Endometrial microvascular endothelial cells (primary cell): ENCODE data around the gene DNAH17. TPM values are rescaled to one million over a fixed set of nuclear protein-coding genes. Genes with fewer than 3 reads are reported as not detected.

Experiments used
- in situ Hi-C: cut with HindIII; loops from 2 replicates; pipeline ENCODE4 v1.10.0; 2017; ENCODE audit warnings: low sequenced_read_pairs, low pct_unique_long_range_greater_than_20kb; ENCODE audit errors: inconsistent ontology term
- total RNA-seq: library from RNA; depleted of rRNA; stranded (reverse); fragments of >200 nt; gene quantifications from one replicate; pipeline ENCODE4 v1.2.3, GENCODE V29; 2015; ENCODE audit errors: inconsistent ontology term

DNAH17 gene
- total RNA-seq, 1 donor from 2014 or later: not detected

DNA sequence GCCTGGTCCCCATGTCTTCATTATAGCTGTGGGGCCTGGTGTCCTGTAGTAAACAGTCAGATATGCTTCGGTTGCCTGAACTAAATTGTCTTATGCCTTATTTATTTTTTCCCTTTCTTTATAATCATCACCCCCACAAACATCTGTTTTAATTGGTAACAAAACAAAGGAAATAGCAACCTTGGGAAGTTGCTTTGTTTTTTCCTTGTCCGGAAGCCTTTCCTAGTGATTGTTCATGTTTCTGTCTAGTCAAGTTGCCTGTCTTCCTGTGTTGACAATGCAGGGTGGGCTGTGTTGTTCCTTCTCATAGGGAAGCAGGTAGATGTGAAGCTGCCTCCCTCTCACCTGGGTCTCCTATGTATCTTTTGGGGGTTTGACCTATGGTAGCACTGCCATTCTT, 182.0 kb downstream of the DNAH17 start:
- in situ Hi-C loops: no loop called here

DNA sequence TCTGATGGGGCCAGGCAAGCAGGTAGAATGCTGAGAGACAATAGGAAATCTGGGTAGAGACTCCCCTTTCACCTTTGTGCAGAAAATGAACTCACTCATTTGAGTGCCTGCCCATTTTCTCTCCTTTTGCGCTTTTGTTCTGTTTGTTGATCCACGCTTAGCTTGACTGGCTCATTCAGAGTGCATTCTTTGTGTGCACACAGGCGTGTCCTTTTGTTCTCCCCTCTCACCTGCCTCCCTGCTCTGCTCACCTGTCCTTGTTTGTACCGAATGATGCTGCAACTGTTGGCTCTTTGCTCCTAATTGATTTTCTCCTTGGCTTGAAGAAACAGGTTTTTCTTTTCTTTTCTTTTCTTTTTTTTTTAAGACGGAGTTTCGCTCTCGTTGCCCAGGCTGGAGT, 183.0 kb downstream of the DNAH17 start:
- in situ Hi-C loops: no loop called here

DNA sequence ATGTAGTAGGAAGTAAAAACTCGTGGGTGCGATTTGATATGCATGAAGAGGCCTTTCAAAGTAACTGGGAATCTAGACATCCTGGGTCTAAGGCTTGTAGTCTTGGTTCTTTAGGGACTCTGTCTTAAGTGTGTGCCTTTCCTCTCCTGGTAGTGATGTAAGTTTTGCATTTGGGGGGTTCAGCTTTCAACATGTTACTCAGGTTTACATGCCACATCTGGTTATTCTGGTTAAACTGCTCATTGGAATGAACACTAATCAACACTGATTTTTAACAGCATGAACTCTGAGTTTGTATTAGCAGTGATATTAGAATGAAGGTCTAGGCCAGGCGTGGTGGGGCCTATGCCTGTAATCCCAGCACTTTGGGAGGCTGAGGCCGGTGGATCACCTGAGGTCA, 183.6 kb downstream of the DNAH17 start:
- in situ Hi-C loops: no loop called here

GRCh38 chr17:78392295-78392694, 184.9 kb downstream of the DNAH17 start:
- in situ Hi-C loops: no loop called here

- in situ Hi-C loops: no loop called here
These were observed 185.4 kb downstream of the DNAH17 start for GRCh38 chr17:78391843-78392242.

DNA sequence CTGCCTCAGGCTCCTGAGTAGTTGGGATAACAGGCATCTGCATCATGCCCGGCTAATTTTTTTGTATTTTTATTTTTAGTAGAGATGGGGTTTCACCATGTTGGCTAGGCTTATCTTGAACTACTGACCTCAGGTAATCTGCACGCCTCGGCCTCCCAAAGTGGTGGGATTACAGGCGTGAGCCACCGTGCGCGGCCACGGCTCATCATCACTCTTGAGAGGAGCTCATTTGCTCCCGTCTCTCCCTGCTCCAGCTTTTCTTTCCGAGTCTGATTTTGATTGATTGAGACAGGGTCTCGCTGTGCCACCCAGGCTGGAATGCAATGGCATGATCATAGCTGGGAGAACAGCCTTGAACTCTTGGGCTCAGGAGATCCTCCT, 186.2 kb downstream of the DNAH17 start:
- in situ Hi-C loops: no loop called here

DNA sequence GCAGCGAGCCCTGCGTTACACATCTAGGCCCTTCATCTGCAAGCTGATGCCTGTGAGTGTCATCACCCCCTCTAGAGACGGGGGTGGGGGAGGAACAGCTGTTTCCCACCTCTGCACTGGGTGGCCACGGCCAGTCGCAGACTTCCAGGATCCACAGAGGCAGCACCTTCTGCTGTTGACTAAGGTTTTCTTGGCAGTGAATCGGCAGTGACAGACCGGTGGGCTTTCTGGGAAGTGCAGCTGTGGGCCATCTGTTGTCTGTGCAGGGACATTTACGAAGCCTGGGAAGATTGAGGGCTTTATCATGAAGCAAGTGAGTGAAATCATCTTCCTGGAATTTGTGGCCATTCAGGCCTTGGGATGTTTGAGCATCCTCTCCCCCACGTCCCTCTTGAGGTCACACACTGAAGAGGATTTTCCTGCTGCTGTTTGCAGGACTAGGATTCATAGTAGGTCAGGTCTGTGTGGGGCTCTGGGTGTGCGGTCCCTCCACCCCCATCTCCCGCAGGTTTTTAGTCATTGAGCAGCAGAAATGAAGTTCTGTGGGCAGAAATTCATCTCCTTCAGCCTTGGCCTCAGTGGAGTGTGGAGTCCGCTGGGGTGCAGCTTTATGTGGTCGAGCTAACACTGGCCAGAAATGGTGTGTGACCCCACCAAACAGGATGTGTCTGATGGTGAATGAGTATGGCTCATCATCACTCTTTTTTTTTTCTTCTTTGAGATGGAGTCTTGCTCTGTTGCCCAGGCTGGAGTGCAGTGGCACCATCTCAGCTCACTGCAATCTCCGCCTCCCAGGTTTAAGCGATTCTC, 186.8 kb downstream of the DNAH17 start:
- in situ Hi-C loops: no loop called here

GRCh38 chr17:78387977-78388941, 188.9 kb downstream of the DNAH17 start:
- in situ Hi-C loops: no loop called here

DNA sequence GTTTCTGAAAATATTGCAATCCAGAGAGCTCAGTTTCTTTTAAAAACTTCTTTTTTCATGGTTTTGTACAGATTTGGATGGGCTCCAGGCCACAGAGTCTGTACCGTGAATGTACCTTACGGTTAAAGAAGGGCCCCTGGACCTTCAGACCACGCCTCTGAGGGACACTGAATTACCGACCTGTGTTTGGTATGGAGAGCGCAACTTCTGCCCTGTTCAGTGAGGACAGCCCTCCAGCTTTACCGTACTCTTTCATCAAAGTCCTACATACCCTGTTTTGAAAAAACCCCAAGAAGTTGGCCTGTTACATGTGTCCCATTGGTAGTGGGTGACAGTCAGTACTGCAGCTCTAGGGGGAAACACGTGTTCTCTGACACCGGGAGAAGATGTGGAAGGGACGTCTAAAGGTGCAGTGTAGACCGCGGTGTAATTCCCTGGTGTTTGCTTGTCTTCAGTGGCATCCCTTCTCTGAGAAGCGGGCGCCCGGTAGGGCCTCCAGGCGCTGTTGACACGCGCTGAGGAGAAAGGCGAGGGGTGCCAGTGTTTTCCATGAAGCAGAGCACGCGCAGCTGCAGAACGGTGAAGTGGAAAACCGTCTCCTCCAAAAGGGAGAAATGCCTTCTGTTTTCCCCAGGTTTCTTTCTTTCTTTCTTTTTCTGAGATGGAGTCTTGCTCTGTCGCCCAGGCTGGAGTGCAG, 192.6 kb downstream of the DNAH17 start:
- in situ Hi-C loops: no loop called here

DNA sequence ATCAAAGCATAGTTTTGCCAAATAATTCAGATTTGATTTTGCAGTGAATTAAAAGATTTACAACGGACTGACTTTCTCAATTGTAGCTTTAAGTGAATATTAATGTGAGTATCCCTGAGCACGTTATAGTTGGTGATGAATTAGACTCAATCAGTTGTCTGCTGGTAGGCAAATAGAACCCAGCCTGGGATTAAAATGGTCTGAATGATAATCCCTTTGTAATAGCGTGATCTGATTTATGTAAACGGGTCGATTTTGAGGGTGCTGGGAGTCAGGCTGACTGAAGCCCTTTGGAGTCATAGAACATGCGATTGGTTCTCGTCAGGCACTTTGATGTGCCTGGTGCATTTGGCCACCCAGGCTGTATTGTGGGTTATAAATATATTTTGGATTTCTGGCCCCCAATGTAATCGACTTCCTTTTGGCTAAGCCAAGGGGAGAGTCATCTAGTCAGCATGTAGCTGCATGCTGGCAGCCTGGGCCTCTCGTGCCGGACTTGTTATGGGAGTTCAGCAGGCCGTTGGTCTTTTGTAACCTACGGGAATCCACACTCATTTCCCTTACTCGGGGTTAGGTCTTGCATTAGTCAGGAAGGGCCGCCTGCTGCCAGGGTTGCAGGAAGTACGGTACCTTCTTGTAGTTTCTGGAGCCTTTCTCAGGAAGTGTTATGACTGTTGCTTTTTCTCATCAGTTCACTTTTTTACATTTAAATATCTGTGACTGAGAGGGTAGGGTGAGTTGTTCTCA, 193.3 kb downstream of the DNAH17 start:
- in situ Hi-C loops: no loop called here

- in situ Hi-C loops: no loop called here
These were observed 195.5 kb downstream of the DNAH17 start for GRCh38 chr17:78381601-78382232.

GRCh38 chr17:78380370-78380769, 196.8 kb downstream of the DNAH17 start:
- in situ Hi-C loops: no loop called here

- in situ Hi-C loops: no loop called here
These were observed 198.1 kb downstream of the DNAH17 start for GRCh38 chr17:78379131-78379491.

DNA sequence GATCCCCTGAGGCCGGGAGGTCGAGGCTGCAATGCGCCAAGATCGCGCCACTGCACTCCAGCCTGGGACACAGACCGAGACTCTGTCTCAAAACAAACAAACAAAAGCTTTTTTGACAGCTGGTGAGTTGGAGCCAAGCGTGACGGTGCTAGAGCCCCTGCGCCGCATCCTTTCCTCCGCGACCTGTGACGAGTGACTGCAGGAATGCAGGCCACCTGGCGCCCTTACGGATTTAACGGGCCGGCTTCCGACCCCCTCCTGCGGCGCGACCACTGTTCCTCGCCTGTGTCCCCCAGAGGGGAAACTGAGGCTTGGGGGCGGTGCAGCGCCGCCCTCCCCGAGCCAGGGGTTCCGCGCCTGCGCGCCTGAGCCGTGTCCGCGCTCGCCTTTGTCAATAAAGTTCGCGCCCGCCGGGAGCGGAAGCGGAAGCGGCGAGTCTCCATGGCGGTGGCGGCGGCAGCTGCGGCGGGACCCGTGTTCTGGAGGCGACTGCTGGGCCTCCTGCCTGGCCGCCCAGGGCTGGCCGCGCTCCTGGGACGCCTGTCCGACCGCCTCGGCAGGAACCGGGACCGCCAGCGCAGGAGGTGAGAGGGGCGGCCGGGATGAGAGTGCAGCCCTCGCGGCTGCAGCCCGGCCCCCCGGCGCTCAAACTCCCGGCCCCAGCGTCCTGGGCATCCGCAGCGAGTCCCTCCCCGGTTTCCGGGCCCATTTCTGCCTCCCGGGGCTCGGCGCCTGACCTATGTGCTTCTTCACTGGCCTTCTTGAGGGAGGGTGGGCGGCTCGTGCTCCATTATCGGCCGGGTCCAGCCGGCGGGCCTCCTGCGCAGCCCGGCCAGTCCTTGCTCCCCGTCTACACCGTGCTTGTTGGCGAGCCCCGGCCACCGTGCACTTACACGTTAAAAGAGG, 198.7 kb downstream of the DNAH17 start, which contains the start of gene PGS1:
Gene PGS1 (plus strand): TSS at position 425 of the 906 bp plus-strand sequence. CDS start 17 bp downstream, at position 442.
- in situ Hi-C loops: no loop called here

GRCh38 chr17:78377858-78378224, 199.4 kb downstream of the DNAH17 start:
- in situ Hi-C loops: no loop called here

DNA sequence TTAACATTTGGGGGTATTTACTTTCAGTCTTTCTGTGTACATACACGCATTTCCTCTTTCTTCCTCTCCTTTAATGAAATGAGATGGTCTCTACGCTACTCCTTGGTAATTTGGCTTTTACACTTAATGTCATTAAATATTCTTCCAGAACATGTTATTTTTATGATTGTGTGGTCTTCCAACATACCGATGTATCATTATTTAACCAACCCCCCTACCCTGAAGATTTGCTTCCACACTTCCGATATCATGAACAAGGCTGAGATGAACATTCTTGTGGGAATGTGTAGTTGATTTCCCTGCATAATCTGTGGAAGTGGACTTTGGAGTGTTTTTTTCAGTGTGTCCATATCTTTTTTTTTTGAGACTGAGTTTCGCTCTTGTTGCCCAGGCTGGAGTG, 201.0 kb downstream of the DNAH17 start:
- in situ Hi-C loops: no loop called here

DNA sequence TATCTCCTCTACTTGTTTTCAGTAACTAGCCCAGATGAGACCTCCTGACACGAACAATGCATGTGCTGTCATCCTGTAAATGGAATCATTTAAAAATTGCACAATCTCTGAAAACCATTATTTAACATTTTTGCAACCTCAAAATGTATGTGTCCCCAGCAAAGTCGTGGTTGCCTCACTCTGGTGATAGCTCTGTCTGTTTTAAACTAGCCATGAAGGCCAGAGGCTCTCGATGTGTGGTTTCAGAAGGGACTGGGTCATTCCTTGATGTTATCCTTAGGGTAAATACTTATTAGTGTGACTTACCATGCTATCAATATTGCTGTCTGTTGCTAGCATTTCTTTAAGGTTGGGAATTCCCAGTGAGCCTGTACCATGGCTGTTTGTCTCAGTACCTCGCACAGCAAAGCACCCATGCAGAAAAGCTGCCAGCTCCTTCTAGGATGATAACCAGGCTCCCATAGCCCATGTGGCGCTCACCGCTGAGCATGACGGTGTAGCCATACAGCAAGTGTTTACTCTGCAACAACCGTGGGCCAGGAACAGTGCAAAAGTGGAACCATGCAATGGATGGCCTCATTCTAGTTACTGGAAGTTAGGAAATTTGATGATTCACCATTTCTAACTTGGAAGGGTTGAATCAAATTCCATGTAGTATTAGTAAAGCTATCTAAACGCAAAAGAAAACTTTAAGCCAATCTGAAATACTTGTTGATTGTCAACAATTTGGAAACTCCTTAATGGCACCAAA, 201.6 kb downstream of the DNAH17 start:
- in situ Hi-C loops: no loop called here
